ENCODE results near the gene MYLK.

MYLK gene

DNA sequence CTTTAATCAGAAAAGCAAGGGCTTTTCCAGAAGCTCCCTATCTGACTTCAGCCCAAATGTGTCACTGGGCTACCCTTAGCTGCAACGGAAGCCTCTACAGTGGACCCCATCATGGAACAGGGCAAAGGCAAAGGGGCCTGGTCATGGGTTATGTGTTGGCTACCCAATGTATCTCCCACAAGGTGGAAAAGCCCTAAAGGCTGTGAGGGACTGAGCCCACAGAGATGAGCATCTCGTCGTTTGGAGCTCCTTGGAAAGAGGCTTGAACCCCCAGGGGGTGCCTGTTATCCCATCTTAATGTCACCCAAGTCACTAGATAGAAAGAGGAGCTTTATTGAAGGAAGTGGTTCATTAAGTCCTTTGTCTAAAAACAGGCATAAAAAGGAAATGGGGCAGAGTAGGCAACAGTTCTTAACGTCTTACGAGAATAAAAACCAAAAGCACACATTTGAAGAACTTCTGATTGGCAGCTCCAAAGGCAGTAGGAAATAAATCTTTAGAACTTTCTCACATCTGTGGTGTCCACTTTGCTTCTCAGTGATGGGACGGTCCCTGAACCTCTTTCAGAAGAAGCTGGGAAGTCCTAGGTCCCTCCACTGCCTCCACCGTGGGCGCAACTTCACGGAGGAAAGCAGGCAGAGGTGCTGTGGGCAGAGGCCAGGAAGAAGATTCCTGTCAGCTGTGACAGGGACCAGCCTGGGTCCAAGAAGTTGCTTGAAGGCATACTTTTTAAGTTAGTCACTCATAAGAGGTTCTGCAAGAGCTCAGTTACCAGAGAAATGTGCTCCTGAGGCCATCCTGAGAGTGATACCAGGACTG, 93.7 kb downstream of the MYLK start:
- DNase-seq = no peak

DNA sequence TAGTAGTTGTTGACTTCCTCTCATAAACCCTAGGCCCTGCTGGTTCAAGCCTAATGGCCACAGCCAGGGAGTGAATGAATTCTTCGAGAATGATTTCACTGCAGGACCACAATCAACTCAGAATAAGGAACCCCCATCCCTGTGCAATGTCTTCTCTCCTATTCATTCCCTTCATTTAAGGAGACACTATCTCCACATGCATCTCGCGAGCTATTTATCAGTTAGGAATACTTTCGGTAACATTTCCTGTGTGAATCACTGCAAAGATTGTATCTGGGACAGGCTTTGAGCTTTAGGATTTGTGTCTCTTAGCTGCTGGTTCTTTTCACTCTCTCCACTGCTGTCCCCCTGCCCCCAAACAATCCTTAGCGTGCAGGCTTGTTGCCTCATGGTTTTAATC, 94.4 kb downstream of the MYLK start:
- no peak for DNase-seq

DNA sequence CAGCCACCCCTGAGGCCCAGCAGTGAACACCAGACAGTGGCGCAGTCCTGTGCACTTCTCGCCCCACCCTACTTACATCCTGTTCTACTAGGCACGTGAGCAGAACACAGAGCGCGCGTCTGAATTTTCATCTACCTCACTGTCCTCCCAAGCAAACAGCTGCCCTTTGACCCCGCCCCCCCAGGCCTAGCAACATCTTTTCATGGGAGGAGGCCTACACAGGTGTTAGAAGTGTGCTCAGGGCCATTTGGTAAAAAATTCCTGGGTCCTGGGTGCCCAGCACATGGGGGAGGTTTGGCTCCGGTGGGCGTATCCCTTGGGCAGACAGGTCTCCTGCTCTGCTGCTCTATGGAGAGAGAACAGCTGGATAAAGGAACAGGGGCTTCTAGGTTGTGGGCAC, 95.0 kb downstream of the MYLK start:
- no peak for DNase-seq

DNA sequence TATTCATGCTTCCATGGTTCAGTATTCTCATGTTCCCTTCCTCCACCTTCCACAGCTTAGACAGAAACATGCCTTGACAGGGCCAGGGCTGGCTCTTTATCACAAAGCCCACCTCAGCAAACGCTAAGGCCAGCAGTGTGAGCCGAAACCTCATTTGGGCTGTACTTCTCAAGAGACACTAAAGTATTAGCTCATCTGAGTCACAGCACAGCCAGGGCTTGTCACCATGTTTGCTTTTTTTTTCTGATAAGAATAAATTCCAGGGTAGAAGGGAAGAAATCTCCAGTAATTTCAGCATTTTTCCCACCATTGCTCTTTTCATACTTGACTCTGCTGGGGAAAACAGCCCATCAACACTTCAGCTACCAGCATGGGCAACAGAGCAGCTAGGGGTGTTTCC, 95.4 kb downstream of the MYLK start:
- no peak for DNase-seq

DNA sequence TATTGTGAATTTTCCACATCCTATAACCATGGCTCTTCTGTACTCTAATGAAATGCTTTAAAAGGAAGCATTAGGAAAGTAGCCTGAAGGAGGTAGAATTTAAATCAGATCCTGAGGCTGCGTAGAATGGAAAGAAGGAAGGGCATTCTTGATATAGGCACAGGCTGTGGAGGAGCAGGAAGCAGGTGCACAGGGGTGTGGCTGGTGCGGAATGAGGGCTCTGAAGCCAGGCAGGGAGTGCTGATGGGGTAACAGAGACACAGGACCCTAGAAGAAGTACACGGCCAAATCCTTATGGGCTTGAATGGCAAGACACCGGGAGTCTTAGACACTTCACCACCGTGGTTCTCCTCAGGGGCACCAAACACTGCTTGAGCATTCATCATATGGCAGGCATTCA, 97.0 kb downstream of the MYLK start:
- no peak for DNase-seq

DNA sequence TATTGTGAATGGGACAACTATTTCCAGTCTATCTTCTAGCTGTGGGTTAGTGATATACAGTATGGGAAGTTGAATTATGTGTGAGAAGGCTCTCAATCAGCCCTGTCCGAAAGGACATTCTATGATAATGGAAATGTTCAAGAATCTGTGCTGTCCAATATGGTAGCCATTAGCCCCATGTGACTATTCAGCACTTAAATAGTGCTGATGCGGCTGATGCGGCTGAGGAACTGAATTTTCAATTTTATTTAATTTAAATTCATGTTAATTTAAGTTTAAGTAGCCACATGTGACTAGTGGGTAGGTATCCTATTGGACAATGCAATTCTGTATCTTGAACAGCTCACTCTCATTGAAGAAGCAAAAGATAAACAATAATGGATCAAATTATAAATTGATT, 98.5 kb downstream of the MYLK start:
- no peak for DNase-seq

DNA sequence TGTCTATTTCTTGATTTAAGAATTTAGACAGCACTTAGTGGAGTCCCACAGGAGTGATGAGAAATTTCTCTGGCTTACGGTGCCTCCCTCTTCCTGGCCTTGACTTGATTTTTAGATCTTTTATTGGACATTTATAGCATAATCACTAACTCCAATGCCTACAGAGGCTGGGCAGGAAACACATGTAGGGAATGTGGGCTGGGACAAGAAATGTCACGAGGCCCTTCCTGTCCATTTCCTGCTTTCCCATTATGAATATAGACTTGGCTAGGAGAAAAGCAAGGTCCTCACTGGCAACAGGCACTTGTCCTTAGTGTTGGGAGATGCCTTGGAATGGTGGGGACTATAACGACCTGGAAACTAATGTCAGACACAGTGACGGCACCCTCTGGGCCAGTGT, 100.3 kb downstream of the MYLK start:
- no peak for DNase-seq

DNA sequence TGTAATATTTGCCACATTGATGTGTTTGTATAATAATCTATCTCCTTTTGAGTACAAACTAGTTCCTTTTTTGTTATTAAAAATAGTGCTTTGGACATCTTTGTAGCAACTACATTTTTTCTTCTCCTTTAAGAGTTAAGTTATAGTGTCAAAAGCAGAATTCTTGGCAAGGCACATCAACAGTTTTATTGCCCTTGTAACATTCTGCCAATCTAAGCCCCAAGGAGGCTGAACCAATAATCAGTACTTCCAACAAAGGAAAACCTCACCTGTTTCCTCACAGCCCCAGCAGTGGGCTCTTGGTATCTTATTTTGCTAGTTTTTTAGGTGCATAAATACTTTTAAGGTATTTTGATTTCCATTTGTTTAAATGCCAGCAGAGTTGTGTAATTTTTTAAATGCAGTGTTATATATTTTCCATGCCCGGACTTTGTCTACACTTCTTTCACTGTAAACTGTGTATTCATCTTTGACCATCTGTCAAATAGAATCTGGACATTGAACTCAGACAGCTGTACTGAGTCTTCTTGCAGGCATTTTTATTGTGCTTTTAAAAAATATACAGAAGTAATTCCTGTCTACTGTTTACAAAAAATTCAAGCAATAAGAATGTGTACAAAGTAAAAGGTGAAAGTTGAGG, 101.0 kb downstream of the MYLK start:
- DNase-seq = no peak

DNA sequence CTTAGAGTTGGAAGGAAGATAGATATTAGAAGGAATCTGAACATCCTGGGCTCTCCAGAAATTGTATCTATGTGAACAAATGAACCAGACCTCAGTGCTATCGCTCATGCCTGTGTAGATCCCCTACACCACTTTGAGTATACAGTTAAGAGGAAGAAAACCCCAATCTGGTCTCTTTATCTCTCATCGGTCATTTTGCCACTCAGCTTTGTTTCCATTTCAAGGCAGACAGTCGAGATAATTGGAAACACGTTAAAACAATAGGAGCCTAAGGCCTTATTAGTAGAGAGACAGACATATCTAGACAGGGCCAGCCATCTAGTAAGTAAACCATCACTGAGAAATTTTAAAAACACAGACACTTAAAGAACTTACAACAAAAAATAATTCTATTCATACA, 101.6 kb downstream of the MYLK start:
- no peak for DNase-seq

DNA sequence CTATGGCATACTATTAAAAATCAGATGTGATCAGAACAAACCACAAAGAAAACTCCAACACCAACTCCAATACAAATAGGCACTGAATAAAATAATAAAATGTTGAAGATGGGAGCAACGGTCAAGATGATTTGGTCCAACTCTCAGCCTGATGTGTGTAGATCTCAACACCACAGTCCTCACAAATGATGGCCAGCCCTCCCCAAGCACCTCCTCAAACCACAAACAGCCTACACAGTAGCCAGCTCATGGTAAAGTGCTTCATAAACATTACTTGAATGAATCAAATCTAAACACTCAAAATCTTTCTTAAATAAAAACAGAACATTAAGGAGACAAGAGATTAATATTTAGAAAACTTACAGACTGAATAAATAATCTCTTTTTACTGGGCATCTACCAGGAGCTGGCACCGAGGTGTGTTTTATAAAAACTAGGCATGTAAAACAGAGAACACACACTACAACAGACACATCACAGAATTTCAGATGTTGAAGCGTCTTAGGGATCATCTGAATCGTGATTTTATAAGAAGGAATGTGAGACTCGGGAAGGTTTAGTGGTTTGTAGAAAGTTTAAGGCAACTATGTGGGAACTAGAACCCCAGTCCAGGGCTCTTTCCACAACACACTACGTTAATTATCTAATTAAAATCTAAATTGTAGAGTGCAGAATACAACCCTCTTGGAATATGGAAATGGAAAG, 102.4 kb downstream of the MYLK start:
- DNase-seq = no peak

DNA sequence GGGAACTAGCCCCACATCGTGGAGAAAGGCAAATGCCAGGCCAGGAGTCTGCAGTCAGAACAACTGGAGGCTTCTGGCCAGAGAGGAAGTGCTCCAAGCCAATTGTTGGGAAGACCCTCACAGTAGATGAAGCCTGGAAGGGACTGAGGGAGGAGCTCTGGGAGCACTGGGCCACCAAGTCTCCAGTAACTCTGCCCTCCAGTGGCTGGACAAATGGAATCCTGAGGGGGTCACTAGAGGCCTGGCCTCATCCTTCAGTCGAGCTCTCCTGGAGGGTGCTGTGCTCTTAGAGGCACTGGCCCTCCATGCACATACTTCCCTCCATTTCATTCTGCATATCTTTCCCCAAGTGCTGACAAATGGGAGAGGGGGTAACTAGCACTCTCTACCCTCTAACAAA, 103.0 kb downstream of the MYLK start:
- DNase-seq = no peak

DNA sequence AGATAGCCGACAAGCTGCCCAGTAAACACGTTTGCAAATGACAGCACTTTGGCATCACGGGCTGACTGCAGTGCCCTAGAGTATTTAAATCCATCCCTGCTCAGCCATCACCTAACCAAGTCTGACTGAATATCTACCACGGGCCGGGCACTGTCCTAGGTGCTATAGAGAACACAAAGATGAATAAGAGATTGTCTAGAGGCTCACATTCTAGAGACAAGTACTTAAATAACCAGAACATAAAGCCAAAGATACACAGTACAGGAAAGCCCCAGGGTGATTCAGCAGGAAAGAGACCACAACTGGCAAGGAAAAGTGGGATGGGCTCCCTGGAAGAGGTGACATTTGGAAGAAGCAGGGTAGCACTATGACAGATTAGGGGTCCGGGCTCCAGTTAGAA, 103.5 kb downstream of the MYLK start:
- DNase-seq = no peak

DNA sequence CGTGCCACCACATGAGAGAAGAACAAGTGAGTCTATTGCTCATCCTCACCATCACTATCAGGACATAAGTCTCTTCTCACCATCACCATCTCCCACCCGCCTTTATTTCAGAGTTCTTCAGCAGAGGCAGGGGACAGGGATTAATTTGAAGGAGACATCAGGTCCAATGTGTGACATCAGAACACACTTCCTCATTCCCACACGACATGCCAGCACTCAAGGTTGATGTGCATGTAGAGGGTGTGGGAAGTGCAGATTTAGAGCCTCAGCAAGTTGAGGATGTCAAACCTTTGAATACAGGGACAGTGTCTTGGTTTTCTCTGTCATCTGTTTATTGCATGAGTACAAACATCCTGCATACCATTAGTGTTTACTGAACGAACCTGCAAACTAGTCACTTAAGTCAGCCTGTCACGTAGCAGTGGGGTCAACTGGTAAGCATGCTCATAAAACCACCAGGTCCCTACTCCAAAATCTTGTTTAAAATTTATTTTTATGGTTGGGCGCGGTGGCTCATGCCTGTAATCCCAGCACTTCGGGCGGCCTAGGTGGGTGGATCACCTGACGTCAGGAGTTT, 104.4 kb downstream of the MYLK start:
- no peak for DNase-seq

DNA sequence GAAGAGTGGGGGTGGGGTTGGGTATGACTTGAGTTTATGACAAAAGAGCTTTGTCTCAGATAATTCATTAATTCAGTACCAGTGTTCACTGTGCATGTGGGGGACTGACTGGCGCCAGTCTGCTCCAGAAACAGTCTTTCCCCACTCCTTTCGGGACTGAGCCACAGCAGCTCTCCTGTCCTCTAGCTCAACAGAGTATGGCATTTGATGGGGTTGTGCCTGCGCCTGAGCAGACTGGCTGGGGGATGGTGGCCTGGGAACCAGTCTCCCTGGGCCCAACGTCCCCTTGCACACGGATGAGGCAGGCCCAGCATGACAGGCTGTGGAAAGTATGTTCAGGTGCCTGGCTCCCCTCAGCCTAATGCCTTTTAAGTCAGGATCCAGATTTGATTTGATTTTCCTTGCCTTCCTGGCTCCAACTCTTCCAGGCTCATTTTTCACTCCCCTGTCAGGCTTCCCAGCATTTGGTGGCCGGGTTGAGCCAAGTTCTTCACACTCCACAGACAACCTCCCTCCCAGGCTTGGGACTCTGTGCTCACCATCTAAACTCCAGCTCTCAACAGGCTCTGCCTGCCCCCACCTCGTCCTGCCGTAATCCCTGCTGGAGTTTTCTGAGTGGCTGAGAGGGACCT, 105.0 kb downstream of the MYLK start:
- DNase-seq = no peak

DNA sequence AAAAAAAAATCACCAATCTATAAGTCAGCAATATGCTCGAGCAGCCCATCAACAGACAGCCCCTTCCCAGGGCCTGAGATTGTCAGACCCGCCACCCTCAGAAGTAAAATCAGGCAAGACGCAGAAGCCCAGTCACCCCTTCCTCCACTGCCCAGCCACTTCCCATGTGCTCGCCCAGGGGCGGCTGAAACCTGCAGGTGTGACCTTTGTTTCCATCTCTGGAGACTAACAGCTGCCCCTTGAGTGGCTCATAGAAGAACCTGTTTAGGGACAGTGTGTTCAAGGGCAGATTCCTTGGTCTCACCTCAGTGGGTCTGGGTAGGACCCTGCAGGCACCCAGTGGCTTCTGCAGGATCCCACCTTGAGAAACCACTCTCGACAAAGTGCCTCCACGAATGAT, 105.6 kb downstream of the MYLK start:
- DNase-seq = no peak

DNA sequence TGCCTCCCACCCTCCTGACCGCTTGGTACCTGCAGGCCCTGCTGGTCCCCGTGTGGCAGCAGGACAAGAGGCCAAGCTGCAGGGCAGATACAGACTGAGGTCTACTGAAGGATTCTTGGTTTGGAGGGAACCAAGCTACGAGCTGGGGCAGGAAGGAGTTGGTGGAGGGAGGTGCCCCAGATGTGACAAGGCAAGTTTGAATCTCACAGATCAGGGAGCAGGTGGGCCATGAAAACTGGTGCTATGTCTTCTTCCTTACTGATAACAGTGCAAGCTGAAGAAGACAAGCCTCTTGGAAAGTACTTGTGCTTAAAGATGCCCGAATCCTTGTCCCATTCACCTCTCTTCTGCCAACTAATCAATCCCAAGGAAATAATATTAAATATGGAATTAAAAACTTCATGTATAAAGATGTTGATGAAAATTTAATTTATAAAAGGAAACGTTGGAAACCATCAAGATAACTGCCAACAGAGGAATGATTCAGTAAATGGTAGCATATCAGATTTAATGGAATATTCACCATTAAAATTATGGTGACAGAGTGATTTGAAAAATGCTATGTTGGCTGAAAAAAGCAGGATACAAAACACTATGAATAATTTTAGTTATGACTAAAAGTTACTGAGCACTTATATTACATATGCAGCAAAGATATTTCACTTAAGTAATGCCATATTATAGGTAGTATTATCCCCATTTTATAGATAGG, 107.9 kb downstream of the MYLK start:
- DNase-seq = no peak

DNA sequence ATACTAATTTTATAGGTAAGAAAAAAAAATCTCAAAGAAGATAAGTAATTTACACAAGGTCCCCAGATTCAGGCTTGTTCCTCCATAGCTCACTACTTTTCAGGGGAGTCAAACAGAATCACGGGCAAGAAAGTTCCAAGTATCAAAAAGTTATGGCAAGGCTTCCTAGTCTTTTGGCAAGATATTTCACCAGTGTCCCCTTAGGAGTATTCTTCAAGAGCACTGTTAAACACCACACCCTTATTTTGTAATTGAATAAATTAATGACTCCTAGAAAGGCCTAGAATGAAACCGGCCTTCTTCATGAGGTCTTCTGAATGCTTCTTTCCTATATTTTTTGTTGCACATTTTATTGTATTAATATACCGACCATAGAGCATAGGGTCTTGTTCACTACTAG, 109.7 kb downstream of the MYLK start:
- DNase-seq = no peak

DNA sequence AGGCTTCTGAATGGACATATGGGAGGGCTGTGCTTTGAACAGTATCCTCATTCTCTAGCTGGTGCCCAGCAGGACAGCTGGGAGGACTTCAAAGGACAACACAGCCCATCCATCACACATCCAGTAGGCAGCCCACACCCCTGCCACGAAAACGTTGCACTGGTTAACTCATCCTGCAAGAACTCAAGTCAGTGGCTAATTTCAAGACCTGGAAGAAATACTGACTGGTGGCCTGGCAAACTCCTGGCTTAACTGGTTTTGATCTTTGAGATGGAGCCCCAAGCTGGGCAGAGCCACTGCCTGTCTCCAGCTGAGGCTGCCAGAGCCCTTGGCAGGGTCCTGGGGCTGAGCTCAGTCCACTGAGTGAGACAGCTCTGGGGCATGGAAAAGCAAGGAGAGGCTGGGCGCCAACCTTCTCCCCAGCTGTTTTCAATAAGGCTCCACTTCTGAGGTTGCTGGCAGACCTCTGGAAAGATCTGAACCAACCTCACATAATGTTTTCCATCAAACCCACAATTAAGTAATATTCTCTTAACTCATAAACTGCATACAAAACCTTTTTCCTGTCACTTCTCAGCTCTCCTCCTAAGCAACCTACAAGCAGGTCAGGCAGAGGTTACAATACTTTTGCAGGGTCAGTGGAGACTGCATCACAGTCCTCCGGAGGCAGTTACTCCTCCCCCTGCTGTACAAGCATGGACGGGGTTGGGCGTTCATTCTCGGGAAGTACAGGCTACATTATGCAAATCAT, 110.3 kb downstream of the MYLK start:
- no peak for DNase-seq

DNA sequence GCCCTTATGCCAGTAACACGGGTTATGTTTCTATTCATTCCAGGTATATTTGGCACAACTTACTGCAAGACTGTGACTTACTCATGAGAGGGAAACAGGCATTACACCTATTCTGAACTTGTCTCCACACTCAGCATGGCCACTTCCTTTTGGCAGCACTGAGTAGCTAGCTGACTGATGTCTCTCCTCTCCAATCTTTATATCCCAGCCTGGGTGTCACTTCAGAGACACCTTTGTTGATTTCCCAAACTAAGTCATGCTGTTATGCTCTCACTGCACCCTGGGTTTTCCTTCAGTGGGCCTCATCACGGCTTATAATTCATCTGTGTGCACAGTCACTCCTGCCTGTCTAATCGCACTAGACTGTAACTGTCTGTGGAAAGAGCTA, 114.8 kb downstream of the MYLK start:
- no peak for DNase-seq

DNA sequence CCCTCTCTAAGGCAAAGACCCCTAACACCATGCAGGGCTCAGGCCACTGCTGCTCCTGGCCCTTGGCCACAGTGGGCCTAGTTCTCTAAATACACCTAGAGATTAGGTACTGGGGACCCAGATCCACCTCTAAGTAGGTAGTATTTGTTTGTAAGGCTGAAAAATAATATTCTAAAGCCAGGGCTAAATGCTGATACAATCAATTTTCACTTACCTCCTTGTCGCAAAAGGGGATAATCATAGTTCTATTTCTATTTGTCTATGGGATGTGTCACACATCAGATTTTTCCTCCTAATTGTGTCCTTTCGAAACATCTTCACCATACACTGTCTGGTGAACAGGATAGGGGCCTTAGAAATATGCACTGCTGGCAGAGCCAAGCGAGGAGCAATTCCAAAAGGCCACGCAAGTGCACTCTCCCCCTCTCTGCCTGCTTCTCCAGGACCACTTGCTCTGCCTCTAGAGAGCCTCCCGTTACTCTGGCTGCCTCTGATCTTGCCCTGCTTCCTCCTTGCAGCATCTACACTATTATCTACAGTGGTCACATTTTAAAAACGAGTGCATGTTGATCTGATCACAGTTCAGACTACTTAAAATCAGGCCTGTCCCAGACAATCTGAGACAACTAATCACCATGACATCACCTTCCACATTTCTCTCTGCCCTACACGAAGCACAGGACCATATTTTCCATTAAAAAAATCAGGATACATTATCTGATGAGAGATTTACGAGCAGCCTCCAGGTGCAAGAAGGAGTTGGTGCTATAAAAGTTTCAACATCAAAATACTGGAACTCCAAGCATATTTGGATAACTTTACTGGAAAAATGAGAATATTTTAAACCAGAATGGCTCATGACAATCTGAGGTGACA, 115.4 kb downstream of the MYLK start:
- no peak for DNase-seq

Data from CD4-positive, alpha-beta T cell treated with Interferon gamma for 1 hour (primary cell).